A549 (cell line): ENCODE results near the gene DNAJC5.

Source experiments
- CTCF ChIP-seq: fragments of >200 bp; sonication (Bioruptor Twin); formaldehyde crosslinking; IDR thresholded peaks from 3 replicates; pipeline ENCODE4 v1.5.1; 2016
- HES2 ChIP-seq: fragments of >200 bp; sonication (Bioruptor Twin); formaldehyde crosslinking; IDR thresholded peaks from 2 replicates; pipeline ENCODE4 v1.6.1; 2016
- JUN ChIP-seq, 2 experiments: fragments of >200 bp; sonication (Bioruptor Twin); formaldehyde crosslinking; IDR thresholded peaks; 2 replicates in 1 of 2; 3 replicates in 1 of 2; pipeline ENCODE4 v1.6.1; 2016 to 2017
- JUNB ChIP-seq: fragments of >200 bp; sonication (Bioruptor Twin); formaldehyde crosslinking; IDR thresholded peaks from 2 replicates; pipeline ENCODE4 v1.6.1; 2016
- KDM1A ChIP-seq: fragments of 200-600 bp; sonication (generic); IDR thresholded peaks from 2 replicates; pipeline ENCODE4 v1.6.1; 2016; ENCODE audit warnings: low read depth, mild to moderate bottlenecking
- POLR2A ChIP-seq: IDR thresholded peaks from 2 replicates; pipeline ENCODE4 v1.6.1; 2012; ENCODE audit warnings: mild to moderate bottlenecking, low read length
- RFX5 ChIP-seq: fragments of 450-650 bp; IDR thresholded peaks from 2 replicates; pipeline ENCODE4 v1.7.1; 2014; ENCODE audit warnings: antibody characterized with exemption, mild to moderate bottlenecking, moderate library complexity
- RNF2 ChIP-seq: fragments of 200-600 bp; sonication (generic); IDR thresholded peaks from 2 replicates; pipeline ENCODE4 v1.6.1; 2016; ENCODE audit warnings: low read depth, mild to moderate bottlenecking, antibody characterized with exemption, moderate library complexity, borderline replicate concordance
- TF ChIP-seq, protein P1 (sequence below): fragments of 200-600 bp; sonication (generic); IDR thresholded peaks from 2 replicates; pipeline ENCODE4 v1.6.1; 2016; ENCODE audit warnings: antibody characterized with exemption, mild to moderate bottlenecking, moderate library complexity
- TF ChIP-seq, protein P2 (sequence below): IDR thresholded peaks from 2 replicates; pipeline ENCODE4 v1.6.1; 2012

DNA sequence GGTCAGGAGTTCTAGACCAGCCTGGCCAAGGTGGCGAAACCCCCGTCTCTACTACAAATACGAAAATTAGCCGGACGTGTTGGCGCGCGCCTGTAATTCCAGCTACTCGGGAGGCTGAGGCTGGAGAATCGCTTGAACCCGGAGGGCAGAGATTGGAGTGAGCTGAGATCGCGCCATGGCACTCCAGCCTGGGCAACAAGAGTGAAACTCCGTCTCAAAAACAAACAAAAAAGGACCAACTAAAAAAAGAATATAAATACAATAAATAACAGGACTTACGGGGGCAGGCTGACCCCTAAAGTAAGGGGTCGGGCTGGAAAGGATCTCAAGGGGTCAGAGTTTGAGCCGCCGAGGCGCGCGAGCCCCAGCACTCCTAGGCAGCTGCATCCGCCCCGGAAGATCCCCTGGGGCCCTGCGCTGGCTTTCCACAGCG is 30.4 kb upstream of the DNAJC5 start:
- TF ChIP-seq KDM1A: no peak
- no peak; the same call in 2 of the 3 replicates for TF ChIP-seq CTCF
- no peak for TF ChIP-seq RFX5
- no peak; the same call in 1 of the 2 replicates for TF ChIP-seq POLR2A
- no peak for TF ChIP-seq JUNB
- no peak for TF ChIP-seq RNF2
- TF ChIP-seq HES2: no peak
- TF ChIP-seq, protein P1, sequence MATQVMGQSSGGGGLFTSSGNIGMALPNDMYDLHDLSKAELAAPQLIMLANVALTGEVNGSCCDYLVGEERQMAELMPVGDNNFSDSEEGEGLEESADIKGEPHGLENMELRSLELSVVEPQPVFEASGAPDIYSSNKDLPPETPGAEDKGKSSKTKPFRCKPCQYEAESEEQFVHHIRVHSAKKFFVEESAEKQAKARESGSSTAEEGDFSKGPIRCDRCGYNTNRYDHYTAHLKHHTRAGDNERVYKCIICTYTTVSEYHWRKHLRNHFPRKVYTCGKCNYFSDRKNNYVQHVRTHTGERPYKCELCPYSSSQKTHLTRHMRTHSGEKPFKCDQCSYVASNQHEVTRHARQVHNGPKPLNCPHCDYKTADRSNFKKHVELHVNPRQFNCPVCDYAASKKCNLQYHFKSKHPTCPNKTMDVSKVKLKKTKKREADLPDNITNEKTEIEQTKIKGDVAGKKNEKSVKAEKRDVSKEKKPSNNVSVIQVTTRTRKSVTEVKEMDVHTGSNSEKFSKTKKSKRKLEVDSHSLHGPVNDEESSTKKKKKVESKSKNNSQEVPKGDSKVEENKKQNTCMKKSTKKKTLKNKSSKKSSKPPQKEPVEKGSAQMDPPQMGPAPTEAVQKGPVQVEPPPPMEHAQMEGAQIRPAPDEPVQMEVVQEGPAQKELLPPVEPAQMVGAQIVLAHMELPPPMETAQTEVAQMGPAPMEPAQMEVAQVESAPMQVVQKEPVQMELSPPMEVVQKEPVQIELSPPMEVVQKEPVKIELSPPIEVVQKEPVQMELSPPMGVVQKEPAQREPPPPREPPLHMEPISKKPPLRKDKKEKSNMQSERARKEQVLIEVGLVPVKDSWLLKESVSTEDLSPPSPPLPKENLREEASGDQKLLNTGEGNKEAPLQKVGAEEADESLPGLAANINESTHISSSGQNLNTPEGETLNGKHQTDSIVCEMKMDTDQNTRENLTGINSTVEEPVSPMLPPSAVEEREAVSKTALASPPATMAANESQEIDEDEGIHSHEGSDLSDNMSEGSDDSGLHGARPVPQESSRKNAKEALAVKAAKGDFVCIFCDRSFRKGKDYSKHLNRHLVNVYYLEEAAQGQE: no peak
- TF ChIP-seq, protein P2, sequence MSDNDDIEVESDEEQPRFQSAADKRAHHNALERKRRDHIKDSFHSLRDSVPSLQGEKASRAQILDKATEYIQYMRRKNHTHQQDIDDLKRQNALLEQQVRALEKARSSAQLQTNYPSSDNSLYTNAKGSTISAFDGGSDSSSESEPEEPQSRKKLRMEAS: no peak
- TF ChIP-seq JUN (IDR thresholded peaks at IDR 0.05): peak in 1 of 2 experiments; percentile 36; a peak in 3 of 5 replicates
